A549 treated with RU486 at 1 μM for 4 hours (cell line): ENCODE data around the gene OSBPL7. TPM values are rescaled to one million over a fixed set of nuclear protein-coding genes. Genes with fewer than 3 reads are reported as not detected.

Experiments used
- total RNA-seq: library from RNA; stranded (reverse); fragments of 200-300 nt; extraction: Qiagen RNA extraction; gene quantifications from 5 replicates; pipeline ENCODE4 v1.2.3, GENCODE V29; 2022; ENCODE audit warnings: low read depth

The OSBPL7 gene
- total RNA-seq = 7.5 to 11.0 TPM (median 9.1 TPM) in 5 replicates

GRCh38 chr17:47821424-47822391, at the start of gene OSBPL7:
Gene OSBPL7, minus strand, starts transcription at chr17:47821794. Its CDS starts 1,516 bp downstream, at chr17:47820278.

GRCh38 chr17:47850692-47851573, 29.3 kb upstream of the OSBPL7 start, which contains the start of gene SP6:
Gene SP6, minus strand, starts transcription at chr17:47851163. Its CDS starts 2,734 bp downstream, at chr17:47848429.

GRCh38 chr17:47840742-47841487, 19.3 kb upstream of the OSBPL7 start, which contains the start of gene SCRN2:
Gene SCRN2, minus strand, starts transcription at chr17:47841273. Its CDS starts 430 bp downstream, at chr17:47840843.

GRCh38 chr17:47831003-47831933, 9.7 kb upstream of the OSBPL7 start, which contains the start of the genes LRRC46 and MRPL10:
Gene LRRC46, plus strand, starts transcription at chr17:47831670. Its CDS starts 320 bp downstream, at chr17:47831990.
Gene MRPL10, minus strand, starts transcription at chr17:47831541. Its CDS starts 30 bp downstream, at chr17:47831511.

Other genes with a start within 250 kb of the OSBPL7 start
- gene KPNB1, start 171.9 kb downstream of the OSBPL7 start, total RNA-seq = 291 to 430 TPM (median 304 TPM) in 5 replicates
- 3.7 to 7.0 TPM (median 6.2 TPM) in 5 replicates for gene TBKBP1, start 127.6 kb downstream of the OSBPL7 start, total RNA-seq
- 0.10 TPM in 2 of 5 replicates, not detected in the others for gene TBX21, start 88.6 kb downstream of the OSBPL7 start, total RNA-seq
- gene MRPL10, start 9.7 kb upstream of the OSBPL7 start, total RNA-seq = 87.4 to 119 TPM (median 92.5 TPM) in 5 replicates
- gene LRRC46, start 9.9 kb upstream of the OSBPL7 start, total RNA-seq = 2.8 to 4.8 TPM (median 3.4 TPM) in 5 replicates
- gene SCRN2, start 19.5 kb upstream of the OSBPL7 start, total RNA-seq = 28.7 to 40.0 TPM (median 33.7 TPM) in 5 replicates
- gene SP6, start 29.4 kb upstream of the OSBPL7 start, total RNA-seq = 2.5 to 3.1 TPM (median 3.0 TPM) in 5 replicates
- gene SP2, start 74.4 kb upstream of the OSBPL7 start, total RNA-seq = 15.7 to 18.9 TPM (median 18.4 TPM) in 5 replicates
- 18.7 to 21.1 TPM (median 20.3 TPM) in 5 replicates for gene PNPO, start 119.8 kb upstream of the OSBPL7 start, total RNA-seq
- gene PRR15L, start 136.1 kb upstream of the OSBPL7 start, total RNA-seq = 0.08 to 0.33 TPM (median 0.12 TPM) in 5 replicates
- gene CDK5RAP3, start 149.3 kb upstream of the OSBPL7 start, total RNA-seq = 90.4 to 113 TPM (median 99.0 TPM) in 5 replicates
- gene COPZ2, start 216.0 kb upstream of the OSBPL7 start, total RNA-seq = 12.3 to 21.4 TPM (median 15.6 TPM) in 5 replicates
- gene NFE2L1, start 226.6 kb upstream of the OSBPL7 start, total RNA-seq = 95.1 to 114 TPM (median 108 TPM) in 5 replicates